Stimulated activated CD4-positive, alpha-beta T cell treated with anti-CD3 and anti-CD28 coated beads, TNF-alpha, amount 100 ng/mL, for 1 hour (primary cell): ENCODE results near the gene SERPINB10.

Experiments used
- DNase-seq, 3 donors: peaks; one replicate each; pipeline ENCODE4 v3.0.0-alpha.2; 2020; ENCODE audit warnings: low read depth in 3 of 3, low spot score in 1 of 3

SERPINB10 gene

GRCh38 chr18:63980027-63980426, 72.3 kb downstream of the SERPINB10 start:
- DNase-seq: no peak

GRCh38 chr18:63980896-63981460, 73.2 kb downstream of the SERPINB10 start:
- DNase-seq: no peak

GRCh38 chr18:63981719-63982118, 74.0 kb downstream of the SERPINB10 start:
- DNase-seq: no peak

GRCh38 chr18:63982361-63982760, 74.6 kb downstream of the SERPINB10 start:
- DNase-seq: no peak
